ENCODE results near the gene MAPK14.

DNA sequence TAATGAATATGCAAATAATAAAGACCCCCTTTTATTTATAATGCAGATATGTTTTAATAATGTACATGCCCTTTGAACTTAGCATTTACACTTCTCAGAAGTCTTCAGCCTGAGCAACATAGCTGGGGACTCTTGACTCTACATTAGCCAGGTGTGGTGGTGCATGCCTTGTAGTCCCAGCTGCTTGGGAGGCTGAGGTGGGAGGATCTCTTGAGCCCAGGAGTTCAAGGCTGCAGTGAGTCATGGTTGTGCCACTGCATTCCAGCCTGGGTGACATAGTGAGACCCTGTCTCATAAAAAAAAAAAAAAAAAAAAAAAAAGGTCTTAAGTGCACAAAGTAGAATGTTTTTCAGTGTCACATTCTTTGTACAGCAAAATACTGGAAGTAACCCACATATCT, 85.4 kb downstream of the MAPK14 start:
- TF ChIP-seq CTCF (IDR thresholded peaks at IDR 0.05) (no peak), POLR2A (IDR thresholded peaks at IDR 0.05) (no peak)
